Mesendoderm (in vitro differentiated cells): ENCODE results near the gene LIN9.

Source experiments
- DNase-seq: peaks from one replicate; pipeline ENCODE4 v3.0.0; 2013
- H2AK5ac ChIP-seq: 2 replicates; pipeline ENCODE4 v1.6.1; 2013; ENCODE audit warnings: low read length, inconsistent platforms
- H2BK120ac ChIP-seq: 2 replicates; pipeline ENCODE4 v1.6.1; 2013; ENCODE audit warnings: low read depth, mild to moderate bottlenecking, low read length, moderate library complexity, mixed read lengths
- H2BK15ac ChIP-seq: replicated peaks from 2 replicates; pipeline ENCODE4 v1.6.1; 2013; ENCODE audit warnings: low read depth, mild to moderate bottlenecking, moderate library complexity
- H2BK5ac ChIP-seq: 2 replicates; pipeline ENCODE4 v1.6.1; 2013; ENCODE audit warnings: low read length, inconsistent platforms
- H3K18ac ChIP-seq: 2 replicates; pipeline ENCODE4 v1.6.1; 2013; ENCODE audit warnings: mild to moderate bottlenecking, low read length, mixed read lengths
- H3K23ac ChIP-seq: one replicate; pipeline ENCODE4 v1.6.1; 2013; ENCODE audit warnings: low read length
- H3K27ac ChIP-seq: 2 replicates; pipeline ENCODE4 v1.5.1; 2013; ENCODE audit warnings: low read depth, mild to moderate bottlenecking, inconsistent platforms, low read length, moderate library complexity
- H3K27me3 ChIP-seq: 2 replicates; pipeline ENCODE4 v1.6.1; 2013; ENCODE audit warnings: low read length, control low read depth, mild to moderate bottlenecking, inconsistent platforms; ENCODE audit not compliant: insufficient read depth, poor library complexity
- H3K36me3 ChIP-seq: 2 replicates; pipeline ENCODE4 v1.6.1; 2013; ENCODE audit warnings: low read length, inconsistent platforms; ENCODE audit not compliant: control insufficient read depth, insufficient read depth
- H3K4ac ChIP-seq: one replicate; pipeline ENCODE4 v1.6.1; 2013; ENCODE audit warnings: low read depth, mild to moderate bottlenecking, low read length, moderate library complexity
- H3K4me1 ChIP-seq: 2 replicates; pipeline ENCODE4 v1.6.1; 2013; ENCODE audit warnings: low read depth, low read length, inconsistent platforms; ENCODE audit not compliant: control insufficient read depth
- H3K4me2 ChIP-seq: 2 replicates; pipeline ENCODE4 v1.6.1; 2013; ENCODE audit warnings: low read length
- H3K4me3 ChIP-seq: 2 replicates; pipeline ENCODE4 v1.5.1; 2013; ENCODE audit warnings: mild to moderate bottlenecking, low read length
- H3K56ac ChIP-seq: one replicate; pipeline ENCODE4 v1.6.1; 2013; ENCODE audit warnings: low read length
- H3K79me1 ChIP-seq: 2 replicates; pipeline ENCODE4 v1.6.1; 2013; ENCODE audit warnings: low read length, inconsistent platforms
- H3K79me2 ChIP-seq: 2 replicates; pipeline ENCODE4 v1.6.1; 2013; ENCODE audit warnings: mild to moderate bottlenecking, low read length; ENCODE audit not compliant: control insufficient read depth, insufficient read depth
- H3K9ac ChIP-seq: 2 replicates; pipeline ENCODE4 v1.6.1; 2013; ENCODE audit warnings: low read length, inconsistent platforms
- H4K5ac ChIP-seq: one replicate; pipeline ENCODE4 v1.6.1; 2013; ENCODE audit warnings: low read length
- H4K8ac ChIP-seq: one replicate; pipeline ENCODE4 v1.6.1; 2013; ENCODE audit warnings: low read depth, mild to moderate bottlenecking, control low read depth, low read length, moderate library complexity
- WGBS: extraction: QIAGEN DNeasy Blood & Tissue Kit; methylation state at CpG from one replicate; pipeline ENCODE4 v1.1.7; 2013; ENCODE audit warnings: low lambda C conversion rate, missing lambda C conversion rate; ENCODE audit not compliant: insufficient coverage; ENCODE audit errors: extremely low coverage; 5-methylcytosine and 5-hydroxymethylcytosine counted together

The LIN9 gene

GRCh38 chr1:226308166-226308722, 720 bp downstream of the LIN9 start:
- H3K4ac ChIP-seq, result peak overlapping the region; percentile 98
- no peak overlapping the region for H2AK5ac ChIP-seq
- H2BK5ac ChIP-seq, result no peak overlapping the region
- H3K4me2 ChIP-seq, result peak overlapping the region; percentile 69
- peak overlapping the region; percentile 95 for H3K9ac ChIP-seq
- H3K4me3 ChIP-seq, result peak overlapping the region; percentile 91
- H3K23ac ChIP-seq, result peak overlapping the region; percentile 99
- H4K8ac ChIP-seq, result no peak overlapping the region
- H3K18ac ChIP-seq, result peak overlapping the region; percentile 92
- peaks cover 2% of the 10 kb centered on the region for H3K4me1 ChIP-seq
- peak overlapping the region; percentile 99 for H3K56ac ChIP-seq
- H3K36me3 ChIP-seq, result no peaks in the 10 kb centered on the region
- WGBS, result no CpG with 5 or more reads among the region's 14 CpGs
- H3K27ac ChIP-seq, result peak overlapping the region; percentile 90
- peaks cover 34% of the 10 kb centered on the region for H3K79me2 ChIP-seq
- H4K5ac ChIP-seq, result no peak overlapping the region
- H2BK120ac ChIP-seq, result peak overlapping the region; percentile 66
- no peak overlapping the region for H2BK15ac ChIP-seq
- DNase-seq, result no peak
- peaks cover 4% of the 10 kb centered on the region for H3K79me1 ChIP-seq
- no peaks in the 10 kb centered on the region for H3K27me3 ChIP-seq

GRCh38 chr1:226306425-226306824, 2.5 kb downstream of the LIN9 start:
- Histone ChIP-seq H4K5ac (no peak overlapping the region), H3K4me3 (no peak overlapping the region), H3K79me2 (peaks cover 48% of the 10 kb centered on the region), H3K79me1 (peaks cover 9% of the 10 kb centered on the region), H3K36me3 (no peaks in the 10 kb centered on the region), H2BK5ac (no peak overlapping the region), H3K23ac (no peak overlapping the region), H2AK5ac (no peak overlapping the region), H3K4ac (no peak overlapping the region), H3K4me2 (no peak overlapping the region), H3K56ac (no peak overlapping the region), H4K8ac (no peak overlapping the region), H3K18ac (no peak overlapping the region), H3K4me1 (peaks cover 2% of the 10 kb centered on the region), H2BK15ac (no peak overlapping the region), H3K27ac (no peak overlapping the region), H2BK120ac (no peak overlapping the region), H3K27me3 (no peaks in the 10 kb centered on the region), H3K9ac (no peak overlapping the region)
- WGBS, result no CpG with 5 or more reads among the region's 2 CpGs
- no peak for DNase-seq

GRCh38 chr1:226305184-226305583, 3.8 kb downstream of the LIN9 start:
- Histone ChIP-seq H3K4ac (no peak overlapping the region), H3K4me1 (no peaks in the 10 kb centered on the region), H3K79me1 (peaks cover 11% of the 10 kb centered on the region), H3K23ac (no peak overlapping the region), H2AK5ac (no peak overlapping the region), H2BK15ac (no peak overlapping the region), H4K8ac (no peak overlapping the region), H3K4me3 (no peak overlapping the region), H2BK5ac (no peak overlapping the region), H3K27me3 (no peaks in the 10 kb centered on the region), H3K4me2 (no peak overlapping the region), H2BK120ac (no peak overlapping the region), H4K5ac (no peak overlapping the region), H3K56ac (no peak overlapping the region), H3K36me3 (no peaks in the 10 kb centered on the region), H3K27ac (no peak overlapping the region), H3K18ac (no peak overlapping the region), H3K79me2 (peaks cover 50% of the 10 kb centered on the region), H3K9ac (no peak overlapping the region)
- no peak for DNase-seq
- no CpG with 5 or more reads among the region's 5 CpGs for WGBS

- Histone ChIP-seq H4K5ac (no peak overlapping the region), H3K4me2 (no peak overlapping the region), H3K9ac (no peak overlapping the region), H3K18ac (no peak overlapping the region), H2BK15ac (no peak overlapping the region), H3K79me2 (peaks cover 50% of the 10 kb centered on the region), H2BK120ac (no peak overlapping the region), H3K79me1 (peaks cover 11% of the 10 kb centered on the region), H4K8ac (no peak overlapping the region), H2BK5ac (no peak overlapping the region), H3K36me3 (no peaks in the 10 kb centered on the region), H3K4me1 (no peaks in the 10 kb centered on the region), H2AK5ac (no peak overlapping the region), H3K27ac (no peak overlapping the region), H3K56ac (no peak overlapping the region), H3K23ac (no peak overlapping the region), H3K4ac (no peak overlapping the region), H3K27me3 (no peaks in the 10 kb centered on the region), H3K4me3 (no peak overlapping the region)
- no CpG with 5 or more reads among the region's 4 CpGs for WGBS
- DNase-seq, result peak; percentile 50
Measured at GRCh38 chr1:226304291-226304955, 4.5 kb downstream of the LIN9 start.

- no peak overlapping the region for H3K4ac ChIP-seq
- DNase-seq, result no peak
- no CpG with 5 or more reads among the region's 1 CpG for WGBS
- H3K18ac ChIP-seq, result no peak overlapping the region
- no peak overlapping the region for H2BK5ac ChIP-seq
- H3K27ac ChIP-seq, result no peak overlapping the region
- no peak overlapping the region for H4K5ac ChIP-seq
- no peak overlapping the region for H2BK15ac ChIP-seq
- no peaks in the 10 kb centered on the region for H3K4me1 ChIP-seq
- no peak overlapping the region for H3K56ac ChIP-seq
- H3K9ac ChIP-seq, result no peak overlapping the region
- no peak overlapping the region for H3K23ac ChIP-seq
- H3K79me2 ChIP-seq, result peaks cover 44% of the 10 kb centered on the region
- H3K79me1 ChIP-seq, result peaks cover 11% of the 10 kb centered on the region
- no peak overlapping the region for H3K4me3 ChIP-seq
- no peak overlapping the region for H3K4me2 ChIP-seq
- no peaks in the 10 kb centered on the region for H3K36me3 ChIP-seq
- H2AK5ac ChIP-seq, result no peak overlapping the region
- H4K8ac ChIP-seq, result no peak overlapping the region
- H2BK120ac ChIP-seq, result no peak overlapping the region
- H3K27me3 ChIP-seq, result no peaks in the 10 kb centered on the region
Measured at GRCh38 chr1:226302731-226303130, 6.2 kb downstream of the LIN9 start.

GRCh38 chr1:226296911-226297310, 12.1 kb downstream of the LIN9 start:
- H3K23ac ChIP-seq, result no peak overlapping the region
- H3K18ac ChIP-seq, result no peak overlapping the region
- no peak overlapping the region for H3K4me2 ChIP-seq
- peaks cover 5% of the 10 kb centered on the region for H3K79me1 ChIP-seq
- no peak for DNase-seq
- H3K27ac ChIP-seq, result no peak overlapping the region
- no peak overlapping the region for H3K9ac ChIP-seq
- H2AK5ac ChIP-seq, result no peak overlapping the region
- no peak overlapping the region for H3K4me3 ChIP-seq
- no peak overlapping the region for H3K4ac ChIP-seq
- H3K27me3 ChIP-seq, result no peaks in the 10 kb centered on the region
- no CpG with 5 or more reads among the region's 5 CpGs for WGBS
- peaks cover 7% of the 10 kb centered on the region for H3K79me2 ChIP-seq
- H3K4me1 ChIP-seq, result no peaks in the 10 kb centered on the region
- no peak overlapping the region for H4K5ac ChIP-seq
- no peak overlapping the region for H2BK5ac ChIP-seq
- no peak overlapping the region for H2BK15ac ChIP-seq
- no peak overlapping the region for H4K8ac ChIP-seq
- H3K56ac ChIP-seq, result no peak overlapping the region
- peaks cover 1% of the 10 kb centered on the region for H3K36me3 ChIP-seq
- H2BK120ac ChIP-seq, result no peak overlapping the region
